Measurements from ENCODE around the gene ZCCHC24. TPM values are rescaled to one million over a fixed set of nuclear protein-coding genes. Genes with fewer than 3 reads are reported as not detected.
"Not testable (repeated sequence)": the region's sequence is repeated elsewhere in the genome, so short reads cannot be mapped to it uniquely, and the experiment has no call there.

ZCCHC24 gene
- total RNA-seq, 1 experiment from 2014 or later = 9.2 TPM

DNA sequence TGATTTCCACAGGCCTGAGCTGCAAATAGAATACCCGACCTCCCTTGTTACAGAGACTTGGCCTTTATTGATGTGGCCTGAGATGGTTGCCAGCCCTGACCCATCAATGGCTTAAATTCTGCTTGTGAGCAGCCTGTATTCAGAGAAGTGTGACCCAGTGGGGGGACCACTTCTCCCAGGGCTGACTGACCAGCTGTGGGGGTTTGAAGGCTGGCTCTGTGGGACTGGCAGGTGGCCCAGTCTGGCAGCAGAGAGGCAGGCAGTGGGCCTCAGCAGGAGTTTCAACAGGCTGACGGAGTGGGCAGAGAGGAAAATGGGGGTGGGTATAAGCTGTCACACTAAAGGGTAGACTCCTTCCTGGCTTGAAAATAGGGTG is 110.3 kb downstream of the ZCCHC24 start:
- H3K36me3 ChIP-seq = no peaks in the 10 kb centered on the region
- H3K4me1 ChIP-seq (replicated peaks) = peaks cover 49% of the 10 kb centered on the region
- DNase-seq (ENCODE audit: low read depth in 1 of 2, low spot score in 2 of 2) = no peak
- no peak overlapping the region for H3K4me3 ChIP-seq
- no peaks in the 10 kb centered on the region for H3K27me3 ChIP-seq (replicated peaks)
- peak overlapping the region; percentile 94; the same call in 1 of the 2 replicates for H3K27ac ChIP-seq
- peaks cover 3% of the 10 kb centered on the region; the same call in 1 of the 2 replicates for H3K9me3 ChIP-seq (replicated peaks)

DNA sequence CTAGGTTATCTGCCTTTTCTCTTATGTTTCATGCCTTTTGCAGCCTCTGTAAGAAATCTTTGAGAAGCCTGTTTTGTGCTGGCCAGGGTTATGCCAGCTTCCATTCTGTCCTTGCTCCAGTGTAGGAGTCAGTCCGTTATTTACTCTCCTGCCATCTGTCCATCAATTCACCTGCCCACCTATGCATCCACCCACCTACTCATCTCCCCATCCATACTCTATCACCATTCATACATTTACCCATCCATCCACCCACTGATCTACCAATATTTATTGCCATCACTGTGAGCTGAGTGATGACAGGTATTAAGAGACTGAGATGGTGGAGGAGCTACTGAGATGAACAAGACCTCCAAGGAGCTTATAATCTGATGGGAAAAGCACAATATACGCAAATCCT is 110.9 kb downstream of the ZCCHC24 start:
- no peaks in the 10 kb centered on the region for H3K36me3 ChIP-seq
- peaks cover 50% of the 10 kb centered on the region for H3K4me1 ChIP-seq (replicated peaks)
- no peaks in the 10 kb centered on the region for H3K27me3 ChIP-seq (replicated peaks)
- peaks cover 3% of the 10 kb centered on the region; the same call in 1 of the 2 replicates for H3K9me3 ChIP-seq (replicated peaks)
- DNase-seq (ENCODE audit: low read depth in 1 of 2, low spot score in 2 of 2) = no peak
- H3K4me3 ChIP-seq = no peak overlapping the region
- H3K27ac ChIP-seq = peak overlapping the region; percentile 94

DNA sequence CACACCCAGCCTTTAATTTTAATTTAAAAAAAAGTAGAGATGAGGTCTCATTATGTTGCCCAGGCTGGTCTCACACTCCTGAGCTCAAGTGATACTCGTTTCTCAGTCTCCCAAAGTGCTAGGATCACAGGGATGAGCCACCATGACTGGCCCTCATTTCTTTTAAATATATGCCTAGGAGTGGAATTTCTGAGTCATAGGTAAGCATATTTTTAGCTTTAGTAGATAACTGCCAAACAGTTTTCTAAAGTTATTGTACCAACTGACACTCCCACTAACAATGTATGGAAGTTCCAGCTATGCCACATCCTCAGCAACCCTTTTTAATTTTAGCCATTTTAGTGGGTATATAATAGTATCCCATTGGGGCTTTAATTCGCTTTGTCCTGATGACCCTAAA is 111.9 kb downstream of the ZCCHC24 start:
- DNase-seq (ENCODE audit: low read depth in 1 of 2, low spot score in 2 of 2) = peak in 1 of 2 experiments; percentile 77
- H3K27ac ChIP-seq = peak overlapping the region; percentile 94
- H3K4me1 ChIP-seq (replicated peaks) = peaks cover 54% of the 10 kb centered on the region
- H3K27me3 ChIP-seq (replicated peaks) = no peaks in the 10 kb centered on the region
- no peaks in the 10 kb centered on the region for H3K36me3 ChIP-seq
- peaks cover 3% of the 10 kb centered on the region; the same call in 1 of the 2 replicates for H3K9me3 ChIP-seq (replicated peaks)
- no peak overlapping the region for H3K4me3 ChIP-seq

DNA sequence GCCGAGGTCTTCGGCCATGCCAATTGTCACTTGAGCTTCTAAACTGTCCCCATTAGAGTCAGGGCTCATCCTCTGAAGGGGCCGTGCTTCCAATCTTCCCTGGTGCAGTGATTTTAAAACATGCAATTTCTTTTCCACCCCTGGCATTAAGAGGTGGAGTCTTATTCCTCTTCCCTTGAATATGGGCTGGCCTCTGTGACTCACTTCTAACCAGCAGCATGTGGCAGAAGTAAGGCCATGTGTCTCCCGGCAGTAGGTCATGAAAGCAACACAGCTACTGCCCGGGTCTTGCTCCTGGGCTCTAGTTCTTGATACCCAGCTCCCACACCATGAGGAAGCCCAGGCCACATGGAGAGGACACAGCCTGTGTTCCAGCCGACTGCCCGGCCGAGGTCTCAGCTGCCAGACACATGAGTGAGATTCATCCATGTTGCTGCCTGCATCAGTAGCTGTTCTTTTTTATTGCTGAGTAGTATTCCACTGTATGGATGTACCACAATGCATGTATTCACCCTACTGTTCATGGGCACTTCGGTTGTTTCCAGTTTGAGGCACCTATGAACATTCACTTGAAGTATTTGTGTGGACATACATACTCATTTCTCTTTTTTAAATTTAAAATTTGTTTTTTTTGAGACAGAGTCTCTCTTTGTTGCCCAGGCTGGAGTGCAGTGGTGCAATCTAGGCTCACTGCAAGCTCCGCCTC is 112.7 kb downstream of the ZCCHC24 start:
- H3K9me3 ChIP-seq (replicated peaks); H3K4me3 ChIP-seq; H3K27me3 ChIP-seq (replicated peaks); DNase-seq (ENCODE audit: low read depth in 1 of 2, low spot score in 2 of 2); H3K36me3 ChIP-seq: not testable (repeated sequence)
- Histone ChIP-seq H3K27ac (peak overlapping the region; percentile 94), H3K4me1 (replicated peaks) (peaks cover 52% of the 10 kb centered on the region)

Other genes starting within 250 kb of the ZCCHC24 start
- 31.7 and 42.1 TPM in 2 replicates for gene PPIF, start 98.2 kb downstream of the ZCCHC24 start, total RNA-seq (2014; rRNA removed; shearing (Covaris generic))
- 0.09 and 0.58 TPM in 2 replicates for gene EIF5AL1, start 66.9 kb upstream of the ZCCHC24 start, total RNA-seq (2014; rRNA removed; shearing (Covaris generic))
- not detected in 2 replicates for gene SFTPA2, start 114.8 kb upstream of the ZCCHC24 start, total RNA-seq (2014; rRNA removed; shearing (Covaris generic))
- not detected in 2 replicates for gene SFTPA1, start 165.3 kb upstream of the ZCCHC24 start, total RNA-seq (2014; rRNA removed; shearing (Covaris generic))

All from SJSA1 (cell line).